ENCODE data around the gene CRYBB1. TPM values are rescaled to one million over a fixed set of nuclear protein-coding genes. Genes with fewer than 3 reads are reported as not detected.

The CRYBB1 gene
- total and polyA plus RNA-seq, 5 donors from 2014 or later = not detected

- Mint-ChIP-seq H3K27me3 (peaks cover under 1% of the 10 kb centered on the region), H3K27ac (peak overlapping the region in 1 of 3 donors; percentile 6), H3K4me3 (no peak overlapping the region), H3K9me3 (peaks cover 0 to 3% (median 0%) of the 10 kb centered on the region in 7 donors), H3K36me3 (no peaks in the 10 kb centered on the region), H3K4me1 (peaks cover 0 to 9% (median 1%) of the 10 kb centered on the region in 4 donors)
- H3K27ac ChIP-seq (ENCODE audit: insufficient read depth, low read length, poor library complexity, severe bottlenecking) = no peak overlapping the region
- DNase-seq (no peak), ATAC-seq (ENCODE audit: low read depth in 2 of 2) (no peak)
- H3K4me1 ChIP-seq (ENCODE audit: control insufficient read depth, insufficient read depth, low read length, poor library complexity, severe bottlenecking) = peaks cover 4% of the 10 kb centered on the region
- H3K36me3 ChIP-seq (ENCODE audit: control insufficient read depth, insufficient read depth, low read length) = no peaks in the 10 kb centered on the region
- H3K9me3 ChIP-seq (ENCODE audit: control insufficient read depth in 2 of 2, low read length in 2 of 2) = no peaks in the 10 kb centered on the region
- no peaks in the 10 kb centered on the region for H3K27me3 ChIP-seq (ENCODE audit: control insufficient read depth, insufficient read depth, low read length)
- H3K4me3 ChIP-seq (ENCODE audit: low read depth, low read length) = no peak overlapping the region
Measured at GRCh38 chr22:26632422-26633155, 14.8 kb upstream of the CRYBB1 start.

GRCh38 chr22:26631282-26631681 is 13.5 kb upstream of the CRYBB1 start:
- H3K36me3 ChIP-seq (ENCODE audit: control insufficient read depth, insufficient read depth, low read length) = no peaks in the 10 kb centered on the region
- no peak overlapping the region for H3K4me3 Mint-ChIP-seq
- H3K4me3 ChIP-seq (ENCODE audit: low read depth, low read length) = no peak overlapping the region
- no peaks in the 10 kb centered on the region for H3K36me3 Mint-ChIP-seq
- no peak overlapping the region for H3K27ac Mint-ChIP-seq
- H3K4me1 ChIP-seq (ENCODE audit: control insufficient read depth, insufficient read depth, low read length, poor library complexity, severe bottlenecking) = peaks cover 4% of the 10 kb centered on the region
- no peak overlapping the region for H3K27ac ChIP-seq (ENCODE audit: insufficient read depth, low read length, poor library complexity, severe bottlenecking)
- peaks cover 5% of the 10 kb centered on the region for H3K27me3 Mint-ChIP-seq
- no peaks in the 10 kb centered on the region for H3K27me3 ChIP-seq (ENCODE audit: control insufficient read depth, insufficient read depth, low read length)
- H3K4me1 Mint-ChIP-seq = peaks cover 0 to 13% (median 1%) of the 10 kb centered on the region in 4 donors
- peaks cover 0 to 3% (median 0%) of the 10 kb centered on the region in 7 donors for H3K9me3 Mint-ChIP-seq
- ATAC-seq (ENCODE audit: low read depth in 2 of 2) = no peak
- H3K9me3 ChIP-seq (ENCODE audit: control insufficient read depth in 2 of 2, low read length in 2 of 2) = no peaks in the 10 kb centered on the region
- no peak for DNase-seq

- Mint-ChIP-seq H3K4me3 (no peak overlapping the region), H3K4me1 (peaks cover 0 to 13% (median 1%) of the 10 kb centered on the region in 4 donors), H3K36me3 (no peaks in the 10 kb centered on the region), H3K27ac (no peak overlapping the region), H3K9me3 (peaks cover 0 to 3% (median 0%) of the 10 kb centered on the region in 7 donors), H3K27me3 (peaks cover 9% of the 10 kb centered on the region)
- Histone ChIP-seq H3K9me3 (ENCODE audit: control insufficient read depth in 2 of 2, low read length in 2 of 2) (no peaks in the 10 kb centered on the region), H3K36me3 (ENCODE audit: control insufficient read depth, insufficient read depth, low read length) (no peaks in the 10 kb centered on the region), H3K27me3 (ENCODE audit: control insufficient read depth, insufficient read depth, low read length) (no peaks in the 10 kb centered on the region), H3K27ac (ENCODE audit: insufficient read depth, low read length, poor library complexity, severe bottlenecking) (no peak overlapping the region), H3K4me1 (ENCODE audit: control insufficient read depth, insufficient read depth, low read length, poor library complexity, severe bottlenecking) (peaks cover 4% of the 10 kb centered on the region), H3K4me3 (ENCODE audit: low read depth, low read length) (no peak overlapping the region)
- DNase-seq = no peak
- no peak for ATAC-seq (ENCODE audit: low read depth in 2 of 2)
Measured at GRCh38 chr22:26629988-26630761, 12.3 kb upstream of the CRYBB1 start.

- Histone ChIP-seq H3K36me3 (ENCODE audit: control insufficient read depth, insufficient read depth, low read length) (no peaks in the 10 kb centered on the region), H3K4me3 (ENCODE audit: low read depth, low read length) (no peak overlapping the region), H3K9me3 (ENCODE audit: control insufficient read depth in 2 of 2, low read length in 2 of 2) (no peaks in the 10 kb centered on the region), H3K4me1 (ENCODE audit: control insufficient read depth, insufficient read depth, low read length, poor library complexity, severe bottlenecking) (no peaks in the 10 kb centered on the region), H3K27me3 (ENCODE audit: control insufficient read depth, insufficient read depth, low read length) (no peaks in the 10 kb centered on the region), H3K27ac (ENCODE audit: insufficient read depth, low read length, poor library complexity, severe bottlenecking) (no peak overlapping the region)
- DNase-seq (no peak), ATAC-seq (ENCODE audit: low read depth in 2 of 2) (no peak)
- H3K36me3 Mint-ChIP-seq = no peaks in the 10 kb centered on the region
- H3K4me3 Mint-ChIP-seq = no peak overlapping the region
- H3K4me1 Mint-ChIP-seq = peaks cover 0 to 6% (median 1%) of the 10 kb centered on the region in 4 donors
- peaks cover 14% of the 10 kb centered on the region for H3K27me3 Mint-ChIP-seq
- H3K9me3 Mint-ChIP-seq = no peaks in the 10 kb centered on the region
- H3K27ac Mint-ChIP-seq = no peak overlapping the region
Measured at GRCh38 chr22:26624803-26625202, 7.0 kb upstream of the CRYBB1 start.

- peak overlapping the region in 2 of 3 donors; percentile 3 to 95 for H3K27ac Mint-ChIP-seq
- no peak overlapping the region for H3K4me3 Mint-ChIP-seq
- H3K36me3 ChIP-seq (ENCODE audit: control insufficient read depth, insufficient read depth, low read length) = no peaks in the 10 kb centered on the region
- no peaks in the 10 kb centered on the region for H3K27me3 ChIP-seq (ENCODE audit: control insufficient read depth, insufficient read depth, low read length)
- ATAC-seq (ENCODE audit: low read depth in 2 of 2) (no peak), DNase-seq (no peak)
- H3K4me1 Mint-ChIP-seq = peaks cover 0 to 6% (median 2%) of the 10 kb centered on the region in 4 donors
- peaks cover 14% of the 10 kb centered on the region for H3K27me3 Mint-ChIP-seq
- H3K9me3 ChIP-seq (ENCODE audit: control insufficient read depth in 2 of 2, low read length in 2 of 2) = no peaks in the 10 kb centered on the region
- no peak overlapping the region for H3K4me3 ChIP-seq (ENCODE audit: low read depth, low read length)
- no peaks in the 10 kb centered on the region for H3K9me3 Mint-ChIP-seq
- no peaks in the 10 kb centered on the region for H3K36me3 Mint-ChIP-seq
- H3K4me1 ChIP-seq (ENCODE audit: control insufficient read depth, insufficient read depth, low read length, poor library complexity, severe bottlenecking) = no peaks in the 10 kb centered on the region
- no peak overlapping the region for H3K27ac ChIP-seq (ENCODE audit: insufficient read depth, low read length, poor library complexity, severe bottlenecking)
Measured at GRCh38 chr22:26623984-26624383, 6.2 kb upstream of the CRYBB1 start.

- H3K9me3 ChIP-seq (ENCODE audit: control insufficient read depth in 2 of 2, low read length in 2 of 2) = no peaks in the 10 kb centered on the region
- H3K4me1 ChIP-seq (ENCODE audit: control insufficient read depth, insufficient read depth, low read length, poor library complexity, severe bottlenecking) = no peaks in the 10 kb centered on the region
- H3K4me3 ChIP-seq (ENCODE audit: low read depth, low read length) = no peak within 1 kb of the TSS
- Mint-ChIP-seq H3K36me3 (no peaks in the 10 kb centered on the region), H3K4me3 (no peak within 1 kb of the TSS), H3K4me1 (peaks cover 0 to 4% (median 0%) of the 10 kb centered on the region in 4 donors), H3K27me3 (peaks cover 9% of the 10 kb centered on the region), H3K9me3 (no peaks in the 10 kb centered on the region), H3K27ac (peak within 1 kb of the TSS in 1 of 3 donors; percentile 34)
- no peaks in the 10 kb centered on the region for H3K36me3 ChIP-seq (ENCODE audit: control insufficient read depth, insufficient read depth, low read length)
- ATAC-seq (ENCODE audit: low read depth in 2 of 2) = no peak
- DNase-seq = no peak
- no peaks in the 10 kb centered on the region for H3K27me3 ChIP-seq (ENCODE audit: control insufficient read depth, insufficient read depth, low read length)
- H3K27ac ChIP-seq (ENCODE audit: insufficient read depth, low read length, poor library complexity, severe bottlenecking) = no peak within 1 kb of the TSS
Measured at GRCh38 chr22:26621663-26622062, 3.8 kb upstream of the CRYBB1 start, which contains the start of gene CRYBA4. CRYBA4 (plus strand) TSS chr22:26621963; CDS start chr22:26622597, 634 bp downstream.

GRCh38 chr22:26620197-26620596 is 2.4 kb upstream of the CRYBB1 start:
- Mint-ChIP-seq H3K27ac (no peak overlapping the region), H3K27me3 (peaks cover 5% of the 10 kb centered on the region), H3K4me1 (peaks cover 0 to 4% (median under 1%) of the 10 kb centered on the region in 4 donors), H3K9me3 (no peaks in the 10 kb centered on the region), H3K4me3 (no peak overlapping the region), H3K36me3 (no peaks in the 10 kb centered on the region)
- H3K27me3 ChIP-seq (ENCODE audit: control insufficient read depth, insufficient read depth, low read length) = no peaks in the 10 kb centered on the region
- DNase-seq (no peak), ATAC-seq (ENCODE audit: low read depth in 2 of 2) (no peak)
- H3K4me3 ChIP-seq (ENCODE audit: low read depth, low read length) = no peak overlapping the region
- no peaks in the 10 kb centered on the region for H3K9me3 ChIP-seq (ENCODE audit: control insufficient read depth in 2 of 2, low read length in 2 of 2)
- no peaks in the 10 kb centered on the region for H3K36me3 ChIP-seq (ENCODE audit: control insufficient read depth, insufficient read depth, low read length)
- H3K27ac ChIP-seq (ENCODE audit: insufficient read depth, low read length, poor library complexity, severe bottlenecking) = no peak overlapping the region
- no peaks in the 10 kb centered on the region for H3K4me1 ChIP-seq (ENCODE audit: control insufficient read depth, insufficient read depth, low read length, poor library complexity, severe bottlenecking)

Data from CD4-positive, CD25-positive, alpha-beta regulatory T cell (primary cell).